Endothelial cell of umbilical vein (primary cell): ENCODE results near the gene DAZAP2.

Experiments used
- CTCF ChIP-seq, 2 donors: IDR thresholded peaks; 1 replicate in 1 of 2; 2 replicates in 1 of 2; pipeline ENCODE4 v1.5.1; 2011; ENCODE audit warnings: low read length in 2 of 2, mild to moderate bottlenecking in 2 of 2, moderate library complexity in 2 of 2, control low read depth in 1 of 2, inconsistent platforms in 1 of 2, low read depth in 1 of 2; ENCODE audit not compliant: insufficient read depth in 1 of 2; ENCODE audit errors: extremely low read depth in 1 of 2
- GATA2 ChIP-seq: IDR thresholded peaks from 2 replicates; pipeline ENCODE4 v1.7.0; 2011; ENCODE audit warnings: low read depth, mild to moderate bottlenecking, moderate library complexity, mixed read lengths, low read length; ENCODE audit not compliant: insufficient read length, insufficient read depth

- no peak for TF ChIP-seq CTCF (IDR thresholded peaks at IDR 0.05; ENCODE audit: extremely low read depth in 1 of 2, insufficient read depth in 1 of 2, low read depth in 1 of 2, low read length in 2 of 2)
- TF ChIP-seq GATA2: no peak
These were observed 23.7 kb upstream of the DAZAP2 start for GRCh38 chr12:51214895-51215294.
